GM21786 (cell line): ENCODE measurements around the gene LARP1.
"Not testable (repeated sequence)": the region's sequence is repeated elsewhere in the genome, so short reads cannot be mapped to it uniquely, and the experiment has no call there.

ENCODE experiments used
- ATAC-seq: cut with Tn5 transposase; IDR thresholded peaks from one replicate; pipeline ENCODE4 v1.9.1; 2021; ENCODE audit not compliant: unreplicated experiment

The LARP1 gene

DNA sequence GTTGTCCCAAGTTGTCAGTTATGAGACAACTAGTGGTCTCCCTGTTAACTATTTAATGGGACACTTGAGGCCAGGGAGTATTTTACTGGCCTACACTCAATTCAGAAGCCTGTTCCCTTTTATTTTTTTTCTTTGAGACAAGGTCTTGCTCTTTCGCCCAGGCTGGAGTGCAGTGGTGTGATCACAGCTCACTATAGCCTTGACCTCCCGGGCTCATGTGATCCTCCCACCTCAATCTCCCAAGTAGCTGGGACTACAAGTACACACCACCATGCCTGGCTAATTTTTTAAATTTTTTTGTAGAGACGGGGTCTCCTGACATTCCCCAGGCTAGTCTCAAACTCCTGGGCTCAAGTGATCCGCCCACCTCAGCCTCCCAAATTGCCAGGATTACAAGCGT is 67.7 kb downstream of the LARP1 start:
- not testable (repeated sequence) for ATAC-seq

DNA sequence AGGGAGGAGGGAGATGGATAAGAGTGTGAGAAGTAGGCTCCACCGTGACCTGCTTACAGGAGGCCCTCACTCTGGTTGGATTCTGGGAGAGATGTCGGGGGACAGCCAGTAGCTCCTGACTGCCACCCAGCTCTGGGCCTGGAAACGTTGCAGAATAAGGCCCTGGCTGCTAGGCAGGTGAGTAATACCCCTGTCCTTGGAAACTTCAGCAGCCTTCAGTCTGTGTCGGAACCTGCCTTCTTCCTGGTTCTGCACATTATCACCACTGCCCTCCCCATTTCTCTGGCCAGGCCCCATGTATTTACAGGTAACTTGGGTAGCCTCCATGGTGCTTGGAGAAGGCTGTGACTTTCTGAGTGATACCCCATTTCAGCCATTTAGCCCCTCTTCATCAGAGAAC is 68.4 kb downstream of the LARP1 start:
- ATAC-seq = no peak

DNA sequence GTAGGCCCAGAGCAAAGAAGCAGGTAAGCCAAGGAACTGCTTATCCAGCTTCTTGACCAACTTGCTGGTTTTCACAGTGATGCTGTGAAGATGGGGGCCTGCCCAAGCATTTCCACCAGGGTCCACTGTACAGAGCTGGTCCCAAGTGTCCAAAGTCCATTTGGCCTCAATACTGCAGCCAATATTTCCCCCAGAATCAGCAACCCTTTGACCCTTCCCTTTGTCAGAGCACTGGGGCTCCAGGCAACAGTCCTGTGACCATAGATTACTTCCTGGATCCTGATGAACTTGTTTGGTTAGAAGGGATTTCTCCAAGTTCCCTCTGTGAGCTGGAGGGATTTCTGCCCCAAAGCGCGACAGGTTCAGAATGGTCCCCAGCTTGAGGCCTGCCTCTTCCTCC is 68.9 kb downstream of the LARP1 start:
- no peak for ATAC-seq

DNA sequence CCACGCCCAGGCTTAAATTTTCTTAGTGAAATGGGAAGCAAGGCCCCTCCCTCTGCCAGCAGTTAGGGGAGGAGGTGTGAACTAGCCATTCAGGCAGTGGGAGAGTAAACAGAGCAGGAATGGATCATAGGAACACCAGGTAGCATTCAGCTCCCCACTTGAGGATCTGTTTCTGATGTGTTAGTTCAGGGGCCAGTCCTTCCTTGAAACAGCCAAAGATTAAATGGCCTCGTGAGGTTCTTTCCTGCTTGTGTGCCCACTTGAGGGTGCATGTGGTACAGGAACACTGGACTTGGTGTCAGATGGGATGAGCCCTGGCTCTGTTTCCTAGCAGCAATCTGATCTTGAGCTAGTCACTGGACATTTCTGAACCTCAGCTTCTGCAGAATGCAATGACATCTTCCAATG is 74.0 kb downstream of the LARP1 start:
- ATAC-seq = no peak

DNA sequence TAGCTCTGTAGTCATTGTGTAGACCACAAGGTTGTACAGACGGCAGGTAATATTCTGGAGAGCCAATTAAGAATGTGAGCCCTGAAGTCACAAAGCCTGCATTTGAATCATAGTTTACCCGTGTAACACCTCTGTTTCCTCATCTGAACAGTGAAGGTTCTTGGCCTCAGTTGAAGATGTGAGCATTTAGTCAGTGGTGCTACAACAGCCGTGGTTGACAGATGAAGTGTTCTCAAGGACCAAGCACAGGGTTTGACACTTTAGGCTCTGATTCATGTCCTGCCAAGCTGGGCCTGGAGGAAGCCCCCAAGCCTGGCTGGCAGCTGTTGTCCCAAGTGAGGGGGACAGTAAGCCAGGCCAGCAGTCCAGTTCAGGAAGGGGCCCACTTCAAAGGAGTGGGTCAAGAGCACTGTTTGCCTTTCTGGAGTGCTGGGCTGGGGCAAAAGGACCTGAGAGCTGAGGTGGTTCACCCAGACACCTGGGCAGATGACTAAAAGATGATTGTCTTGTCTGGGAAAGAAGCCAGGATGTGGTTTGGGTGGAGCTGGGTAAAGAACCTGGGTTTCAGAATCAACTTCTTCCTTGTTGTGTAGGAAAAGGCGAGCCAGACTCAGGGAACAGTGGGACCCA is 74.5 kb downstream of the LARP1 start:
- ATAC-seq = no peak

DNA sequence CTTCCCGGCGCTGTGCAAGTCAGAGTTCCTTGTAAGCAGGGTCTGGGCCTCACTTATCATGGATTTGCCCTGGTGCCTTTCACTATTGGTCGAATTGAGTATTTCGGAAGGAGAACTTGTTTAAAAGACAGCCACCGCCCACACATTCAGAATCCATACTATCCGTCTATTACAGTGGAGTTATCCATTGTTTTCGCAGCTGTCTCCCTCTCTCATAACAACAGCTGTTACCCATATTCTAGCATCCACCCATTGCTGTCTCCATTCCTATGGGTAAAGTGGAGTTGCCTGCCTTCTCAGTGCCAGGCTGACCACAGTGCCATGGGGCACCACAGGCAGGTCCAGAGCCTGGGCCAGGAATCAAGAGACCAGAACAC is 75.0 kb downstream of the LARP1 start:
- ATAC-seq = no peak

DNA sequence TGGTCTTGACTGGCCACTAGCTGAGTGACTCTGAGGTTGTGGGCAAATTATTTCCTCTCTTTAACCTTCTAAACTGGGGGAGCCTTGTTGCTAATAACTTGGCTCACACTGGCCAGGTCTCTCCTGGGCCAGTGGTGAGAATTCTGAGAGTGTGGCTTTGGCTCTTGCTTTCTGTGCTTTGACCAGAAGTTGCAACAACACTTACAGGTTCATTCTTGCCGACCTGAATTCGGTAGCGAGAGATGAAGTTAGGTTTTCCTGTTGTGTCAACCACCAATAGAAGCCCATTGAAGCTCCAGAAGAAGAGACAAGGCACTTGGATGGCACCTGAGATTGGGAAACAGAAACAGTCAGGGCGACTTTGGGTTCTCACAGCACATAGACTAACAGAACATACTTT is 75.4 kb downstream of the LARP1 start:
- ATAC-seq = no peak

DNA sequence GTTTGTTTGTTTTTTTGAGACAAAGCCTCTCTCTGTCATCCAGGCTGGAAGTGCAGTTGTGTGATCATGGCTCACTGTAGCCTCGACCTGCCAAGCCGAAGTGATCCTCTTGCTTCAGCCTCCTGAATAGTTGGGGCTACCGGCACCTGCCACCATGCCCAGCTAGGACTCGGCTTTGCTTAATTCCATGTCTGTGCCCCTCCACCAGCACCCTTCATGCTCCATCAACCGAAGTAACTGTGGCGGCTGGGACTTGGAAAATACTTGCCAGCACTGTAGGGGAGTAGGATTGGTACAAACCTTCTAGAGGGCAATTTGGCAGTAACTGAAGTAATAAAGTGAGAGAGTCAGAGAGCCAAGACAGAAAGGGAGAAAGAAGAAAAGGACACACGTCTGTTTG is 76.3 kb downstream of the LARP1 start:
- no peak for ATAC-seq

DNA sequence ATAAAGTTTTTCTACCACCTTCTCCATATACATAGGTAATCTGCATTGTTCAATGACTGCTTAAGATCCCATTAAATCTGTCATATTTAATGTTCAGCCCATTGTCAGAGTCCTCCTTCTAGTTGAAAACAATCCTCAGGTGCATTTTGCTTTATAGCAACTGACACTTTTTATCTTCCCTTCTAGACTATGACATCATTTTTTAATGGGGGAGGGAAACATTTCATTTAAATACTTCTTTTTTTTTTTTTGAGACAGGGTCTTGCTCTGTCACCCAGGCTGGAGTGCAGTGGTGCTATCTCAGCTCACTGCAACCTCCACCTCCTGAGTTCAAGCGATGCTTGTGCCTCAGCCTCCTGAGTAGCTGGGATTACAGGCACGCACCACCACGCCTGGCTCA is 77.6 kb downstream of the LARP1 start:
- ATAC-seq = not testable (repeated sequence)

DNA sequence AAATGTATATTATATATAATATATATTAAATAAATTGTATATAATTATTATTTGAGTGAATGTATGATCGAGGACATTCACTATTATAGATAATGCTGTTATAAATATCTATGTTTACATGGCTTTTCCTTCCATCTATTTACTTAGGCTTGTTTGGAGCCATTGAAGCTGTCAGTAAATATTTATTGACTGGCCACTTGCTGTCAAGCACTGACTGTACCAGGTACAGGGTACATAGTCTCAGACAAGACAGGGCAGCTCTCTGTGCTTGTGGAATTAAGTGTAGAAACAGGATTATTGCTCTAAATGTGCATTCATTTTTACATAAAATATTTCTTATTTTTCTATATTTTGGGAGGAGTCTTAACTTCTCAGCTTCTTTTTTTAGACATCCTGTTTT is 78.9 kb downstream of the LARP1 start:
- no peak for ATAC-seq

DNA sequence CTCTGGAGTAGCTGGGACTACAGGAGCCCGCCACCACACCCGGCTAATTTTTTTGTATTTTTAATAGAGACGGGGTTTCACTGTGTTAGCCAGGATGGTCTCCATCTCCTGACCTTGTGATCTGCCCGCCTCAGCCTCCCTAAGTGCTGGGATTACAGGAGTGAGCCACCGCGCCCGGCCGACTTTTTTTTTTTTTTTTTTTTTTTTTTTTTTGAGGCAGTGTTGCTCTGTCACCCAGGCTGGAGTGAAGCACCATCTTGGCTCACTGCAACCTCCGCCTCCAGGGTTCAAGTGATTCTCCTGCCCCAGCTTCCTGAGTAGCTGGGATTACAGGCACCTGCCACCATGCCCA is 80.5 kb downstream of the LARP1 start:
- not testable (repeated sequence) for ATAC-seq

DNA sequence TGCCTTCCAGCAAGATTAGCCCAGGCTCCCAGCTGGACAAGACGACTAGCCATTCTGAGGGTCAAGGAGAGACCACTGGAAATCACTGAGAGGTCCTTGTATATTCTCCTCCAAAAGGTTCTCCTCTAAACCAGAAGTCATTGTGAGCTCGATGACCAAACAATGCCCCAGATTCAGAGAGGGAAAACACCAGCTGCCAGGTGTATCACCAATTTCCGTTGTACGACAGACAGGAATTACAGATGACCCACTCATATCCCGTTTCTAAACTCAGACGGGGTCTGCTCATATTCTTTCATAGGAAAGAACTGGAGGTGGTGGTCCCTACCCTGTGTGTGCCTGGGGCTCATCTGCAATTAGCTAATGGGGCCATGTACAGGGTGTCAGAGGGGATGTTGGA is 81.0 kb downstream of the LARP1 start:
- no peak for ATAC-seq

DNA sequence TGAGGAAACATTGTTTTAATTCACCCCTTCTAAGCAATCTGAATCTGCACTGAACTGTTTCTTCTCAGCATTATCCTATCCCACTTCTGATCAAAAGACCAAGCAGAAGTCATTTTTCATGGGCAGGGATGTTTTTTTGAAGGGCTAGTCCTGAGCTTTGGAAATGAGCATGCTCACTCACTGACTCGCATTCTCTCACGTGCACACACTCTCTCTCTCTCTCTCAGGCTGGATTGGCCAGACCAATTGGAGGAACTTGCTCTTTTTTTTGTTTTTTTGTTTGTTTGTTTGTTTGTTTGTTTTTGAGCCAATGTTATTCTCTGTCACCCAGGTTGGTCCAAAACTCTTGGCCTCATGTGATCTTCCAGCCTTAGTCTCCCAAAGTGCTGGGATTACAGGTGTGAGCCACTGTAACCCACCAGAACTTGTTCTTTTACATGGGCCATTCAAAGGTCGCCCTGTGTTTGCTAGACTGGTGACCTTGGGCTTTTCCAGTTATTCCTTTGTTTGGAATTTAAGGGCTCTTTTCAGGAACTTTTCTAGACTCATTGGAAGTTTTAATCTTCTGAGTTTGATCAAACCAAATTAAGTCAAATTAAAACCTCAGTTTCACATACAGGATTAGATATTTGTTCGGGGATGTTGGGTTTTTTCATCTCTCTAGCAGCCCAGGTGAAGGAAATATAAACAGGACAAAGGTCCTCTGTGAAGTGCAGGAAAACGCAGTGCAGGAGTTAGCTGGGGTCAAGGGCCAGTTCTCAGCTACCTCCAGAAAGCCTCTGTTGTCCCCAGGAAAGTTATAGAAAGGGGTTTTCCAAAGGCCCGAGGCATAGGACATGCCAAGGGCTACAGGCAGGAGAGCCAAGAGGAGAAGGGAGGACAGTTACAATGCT is 82.1 kb downstream of the LARP1 start:
- ATAC-seq = no peak

DNA sequence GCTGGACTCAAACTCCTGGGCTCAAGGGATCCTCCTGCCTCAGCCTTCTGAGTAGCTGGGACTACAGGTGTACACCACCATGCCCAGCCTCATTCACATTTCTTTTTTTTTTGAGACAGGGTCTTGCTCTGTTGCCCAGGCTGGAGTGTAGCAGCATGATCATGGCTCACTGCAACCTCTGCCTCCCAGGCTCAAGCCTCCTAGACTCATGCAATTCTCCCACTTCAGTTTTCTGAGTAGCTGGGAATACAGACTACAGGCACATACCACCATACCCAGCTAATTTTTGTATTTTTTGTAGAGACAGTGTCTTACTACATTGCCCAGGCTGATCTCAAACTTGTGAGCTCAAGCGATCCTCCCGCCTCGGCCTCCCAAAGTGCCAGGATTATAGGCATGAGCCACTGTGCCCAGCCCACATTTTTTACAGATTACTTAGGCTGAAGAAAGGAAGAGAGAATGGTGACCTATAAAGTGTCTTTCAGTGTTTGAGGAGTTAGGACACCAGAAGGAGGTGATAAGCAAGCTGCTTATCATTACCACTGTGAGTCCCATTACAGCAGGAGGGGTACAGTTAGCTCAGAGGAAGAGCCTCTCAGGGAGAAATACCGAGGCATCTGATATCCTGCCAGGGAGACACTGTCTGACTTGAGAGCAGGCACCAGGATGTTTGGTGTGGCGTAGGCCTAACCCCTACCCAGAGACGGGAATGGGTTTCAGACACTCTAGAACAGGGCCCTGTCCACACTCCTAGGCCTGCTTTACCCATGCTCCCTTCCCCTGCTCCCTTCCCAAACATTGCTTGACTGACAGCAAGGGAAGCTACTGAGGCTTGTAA is 85.5 kb downstream of the LARP1 start:
- no peak for ATAC-seq

DNA sequence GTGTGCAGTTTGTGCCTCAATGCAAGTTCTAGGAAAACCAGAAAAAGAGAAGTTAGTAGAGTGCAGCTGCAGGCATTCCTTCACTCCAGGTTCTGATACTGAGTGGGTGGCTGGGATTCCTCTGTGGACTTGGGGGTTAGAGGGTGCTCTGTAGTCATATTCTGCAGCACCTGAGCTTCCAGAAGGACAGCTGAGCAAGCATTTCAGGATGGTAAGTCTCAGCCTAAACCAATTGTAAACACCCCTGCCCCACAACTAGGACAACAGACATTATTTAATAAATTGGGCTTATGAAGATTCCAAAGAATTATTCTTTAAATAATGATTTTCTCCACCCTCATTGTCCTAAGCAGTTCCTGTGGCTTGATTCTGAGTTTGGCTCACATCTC is 86.1 kb downstream of the LARP1 start:
- no peak for ATAC-seq

DNA sequence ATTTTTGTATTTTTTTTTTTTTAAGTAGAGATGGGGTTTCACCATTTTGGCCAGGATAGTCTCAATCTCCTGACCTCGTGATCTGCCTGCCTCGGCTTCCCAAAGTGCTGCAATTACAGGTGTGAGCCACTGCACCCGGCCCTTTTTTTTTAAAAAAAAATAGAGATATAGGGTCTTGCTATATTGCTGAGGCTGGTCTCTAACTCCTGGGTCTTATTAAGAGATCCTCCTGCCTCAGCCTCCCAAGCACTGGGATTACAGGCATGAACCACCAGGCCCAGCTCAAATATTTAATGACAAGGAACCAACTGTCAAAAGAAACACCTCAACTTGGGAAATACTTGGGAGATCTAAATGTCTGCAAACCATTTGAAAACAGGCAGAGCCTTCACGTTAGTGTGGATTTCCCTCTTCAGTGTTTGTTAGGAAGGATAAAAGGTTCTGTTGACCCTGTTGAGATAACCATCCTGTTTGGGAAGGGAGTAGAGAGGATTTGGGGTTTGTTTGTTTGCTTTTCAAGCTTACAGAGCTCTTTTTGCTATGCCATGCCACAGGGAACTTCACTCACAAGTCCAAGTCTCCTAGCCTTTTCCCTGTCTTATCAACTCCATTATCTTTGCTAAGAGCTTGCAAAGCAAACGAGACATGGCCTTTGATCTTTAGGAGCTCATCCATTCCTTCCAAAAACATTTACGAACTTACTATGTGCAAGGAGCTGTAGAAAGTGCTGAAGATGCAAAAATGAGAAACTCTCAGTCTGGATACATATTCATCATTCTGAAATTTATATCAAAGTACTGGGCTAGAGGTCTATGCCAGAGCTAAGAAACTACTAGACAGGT is 87.7 kb downstream of the LARP1 start:
- ATAC-seq = no peak

DNA sequence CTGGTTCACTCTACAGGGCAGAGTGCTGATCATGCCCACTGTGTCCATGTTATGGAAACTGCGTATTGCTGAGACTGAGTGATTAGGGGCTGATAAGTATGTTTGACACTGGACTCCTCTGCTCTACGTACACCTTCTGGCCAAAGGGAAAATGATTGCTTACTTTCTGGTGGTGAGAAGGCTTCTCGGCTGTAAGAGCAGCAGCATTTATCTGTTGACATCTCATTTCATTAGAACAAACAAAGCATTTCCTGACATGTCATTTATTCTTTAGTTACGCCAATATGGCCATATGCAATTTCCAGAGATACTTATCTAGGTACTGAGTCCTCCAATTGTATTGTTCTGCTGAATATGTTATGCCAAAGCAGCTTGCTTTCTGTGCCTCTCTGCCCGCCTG is 89.6 kb downstream of the LARP1 start:
- ATAC-seq = no peak

DNA sequence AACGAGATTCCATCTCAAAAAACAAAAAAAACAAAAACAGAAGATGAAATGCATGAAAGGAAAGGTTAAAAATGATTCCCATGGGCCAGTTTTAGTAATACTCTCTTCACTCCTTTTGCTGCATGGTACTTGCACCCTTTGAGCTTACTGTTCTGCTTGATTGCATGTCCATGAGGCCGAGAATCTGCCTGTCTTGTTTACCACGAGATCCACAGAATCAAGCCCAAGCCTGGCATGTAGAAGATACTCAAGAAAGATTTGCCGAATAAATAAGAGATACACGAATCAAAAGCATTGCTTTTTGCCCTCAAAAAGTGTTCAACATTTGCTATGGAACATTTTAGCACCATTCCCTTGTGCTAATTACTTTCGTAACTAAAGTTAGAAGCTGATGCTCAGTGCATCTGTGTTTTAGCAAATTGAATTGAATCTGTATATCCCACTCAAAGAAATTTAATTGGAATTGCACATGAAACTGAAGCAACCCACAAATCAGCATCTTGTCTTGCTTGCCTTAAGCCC is 94.1 kb downstream of the LARP1 start:
- no peak for ATAC-seq

DNA sequence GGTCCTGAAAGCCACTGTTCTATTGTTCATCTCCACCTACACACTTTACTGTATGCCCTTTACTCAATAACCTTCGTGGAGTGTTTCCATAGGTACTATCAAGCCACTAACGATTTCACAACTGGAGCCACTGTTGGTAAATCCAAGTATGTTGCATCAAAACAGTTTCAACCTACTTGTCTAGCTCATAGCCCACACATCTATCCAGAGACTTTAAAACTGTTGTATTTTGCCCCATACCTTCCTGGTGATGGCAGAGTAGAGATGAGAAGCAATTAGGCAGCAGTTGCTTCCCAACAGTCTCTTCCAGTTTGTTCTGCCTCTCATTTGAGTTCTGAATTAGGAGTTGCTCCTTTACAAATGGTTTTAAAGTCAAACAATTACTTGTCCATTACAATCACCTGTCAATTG is 94.6 kb downstream of the LARP1 start:
- ATAC-seq = no peak

DNA sequence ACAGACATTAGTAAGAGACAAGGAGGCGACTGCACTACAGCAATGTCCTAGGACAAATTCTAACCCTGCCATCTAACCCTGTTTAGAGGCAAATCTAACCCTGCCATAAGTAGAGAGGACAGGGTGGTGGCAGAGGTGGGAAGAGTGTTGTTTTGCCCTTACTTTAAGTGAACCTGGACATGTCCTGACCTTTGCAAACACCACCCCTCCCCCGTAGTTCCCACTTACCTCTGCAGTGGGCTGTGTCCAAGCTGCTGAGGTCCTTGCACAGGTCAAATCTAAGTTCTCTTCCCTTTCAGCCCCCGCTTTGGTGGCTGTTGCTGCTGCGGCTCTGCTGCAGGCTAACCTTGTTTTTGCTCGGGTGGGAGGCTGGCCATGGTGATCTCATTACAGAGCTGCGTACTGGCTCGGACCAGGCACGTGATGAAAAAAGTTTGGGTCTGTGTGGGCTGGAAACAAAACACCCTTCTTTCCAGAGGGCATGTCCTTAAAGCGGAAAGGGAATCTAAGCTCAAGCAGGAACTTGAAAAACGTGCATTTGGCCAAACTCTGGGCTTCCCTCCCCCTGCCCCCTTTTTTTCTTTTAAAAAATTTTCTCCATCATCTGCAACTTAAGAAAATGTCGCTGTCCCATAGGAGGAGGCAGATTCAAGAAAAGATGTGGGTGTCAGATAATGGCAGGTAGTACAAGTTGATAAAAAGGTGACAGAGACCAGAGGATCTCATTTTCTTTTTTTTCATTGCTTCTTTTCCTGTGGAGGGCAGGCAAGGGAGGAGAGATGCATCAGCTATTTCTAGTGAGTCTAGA is 95.3 kb downstream of the LARP1 start, which contains the start of gene FAXDC2:
FAXDC2 (minus strand) TSS at position 349 of the 808 bp plus-strand sequence. CDS start 12,425 bp downstream, outside the sequence.
- no peak for ATAC-seq
